Bronchial epithelial cell (primary cell): ENCODE data around the gene FAIM. TPM values are rescaled to one million over a fixed set of nuclear protein-coding genes. Genes with fewer than 3 reads are reported as not detected.

Experiments
- DNase-seq: peaks from one replicate; pipeline ENCODE4 v3.0.0-alpha.2; 2010; ENCODE audit warnings: low read depth
- FAIRE-seq: peaks from 2 replicates; lab custom pipeline; 2011; peaks lifted over from hg19 to GRCh38; lab: Jason Lieb, UNC
- H3K27me3 ChIP-seq: 2 replicates; pipeline ENCODE4 v1.5.1; 2011; ENCODE audit warnings: low read length; ENCODE audit not compliant: control insufficient read depth, insufficient read depth
- H3K36me3 ChIP-seq: 2 replicates; pipeline ENCODE4 v1.5.1; 2011; ENCODE audit warnings: low read length; ENCODE audit not compliant: control insufficient read depth, insufficient read depth
- H3K4me3 ChIP-seq: 2 replicates; pipeline ENCODE4 v1.5.1; 2011; ENCODE audit warnings: mild to moderate bottlenecking, low read depth, low read length, control low read depth
- total RNA-seq: library from RNA; depleted of rRNA; stranded (reverse); fragments of >200 nt; gene quantifications from 2 replicates; pipeline ENCODE4 v1.2.1, GENCODE V29; 2014
- TF ChIP-seq, protein P1 (sequence below): IDR thresholded peaks from 2 replicates; pipeline ENCODE4 v1.5.1; 2011; ENCODE audit warnings: mild to moderate bottlenecking, moderate library complexity, low read length, control low read depth, inconsistent platforms; ENCODE audit not compliant: insufficient read depth, severe bottlenecking

FAIM gene
- total RNA-seq, 1 donor from 2014 or later, result 6.6 TPM

DNA sequence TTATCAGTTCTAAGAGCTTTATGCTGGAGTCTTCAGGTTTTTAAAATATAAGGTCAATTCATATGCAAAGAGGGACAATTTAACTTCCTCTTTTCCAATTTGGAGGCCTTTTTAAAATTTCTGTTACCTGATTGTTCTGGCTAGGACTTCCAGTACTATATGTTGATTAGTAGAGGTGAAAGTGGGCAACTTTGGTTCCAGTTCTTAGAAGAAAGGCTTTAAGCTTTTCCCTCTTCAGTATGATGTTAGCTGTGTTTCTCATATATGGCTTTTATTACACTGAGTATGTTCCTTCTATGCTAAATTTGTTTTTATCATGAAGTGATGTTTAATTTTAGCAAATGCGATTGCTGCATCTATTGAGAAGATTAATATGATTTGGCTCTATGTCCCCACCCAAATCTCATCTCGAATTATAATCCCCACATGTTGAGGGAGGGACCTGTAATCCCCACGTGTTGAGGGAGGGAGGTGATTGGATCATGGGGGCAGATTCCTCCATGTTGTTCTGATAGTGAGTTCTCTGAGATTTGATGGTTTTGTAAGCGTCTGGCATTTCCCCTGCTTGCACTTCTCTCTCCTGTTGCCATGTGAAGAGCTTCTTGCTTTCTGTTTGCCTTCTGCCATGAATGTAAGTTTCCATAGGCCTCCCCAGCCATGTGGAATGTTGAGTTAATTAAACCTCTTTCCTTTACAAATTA lies 33.8 kb downstream of the FAIM start:
- no peaks in the 10 kb centered on the region for H3K27me3 ChIP-seq
- FAIRE-seq (no peak), DNase-seq (no peak)
- H3K36me3 ChIP-seq, result no peaks in the 10 kb centered on the region
- TF ChIP-seq, protein P1, sequence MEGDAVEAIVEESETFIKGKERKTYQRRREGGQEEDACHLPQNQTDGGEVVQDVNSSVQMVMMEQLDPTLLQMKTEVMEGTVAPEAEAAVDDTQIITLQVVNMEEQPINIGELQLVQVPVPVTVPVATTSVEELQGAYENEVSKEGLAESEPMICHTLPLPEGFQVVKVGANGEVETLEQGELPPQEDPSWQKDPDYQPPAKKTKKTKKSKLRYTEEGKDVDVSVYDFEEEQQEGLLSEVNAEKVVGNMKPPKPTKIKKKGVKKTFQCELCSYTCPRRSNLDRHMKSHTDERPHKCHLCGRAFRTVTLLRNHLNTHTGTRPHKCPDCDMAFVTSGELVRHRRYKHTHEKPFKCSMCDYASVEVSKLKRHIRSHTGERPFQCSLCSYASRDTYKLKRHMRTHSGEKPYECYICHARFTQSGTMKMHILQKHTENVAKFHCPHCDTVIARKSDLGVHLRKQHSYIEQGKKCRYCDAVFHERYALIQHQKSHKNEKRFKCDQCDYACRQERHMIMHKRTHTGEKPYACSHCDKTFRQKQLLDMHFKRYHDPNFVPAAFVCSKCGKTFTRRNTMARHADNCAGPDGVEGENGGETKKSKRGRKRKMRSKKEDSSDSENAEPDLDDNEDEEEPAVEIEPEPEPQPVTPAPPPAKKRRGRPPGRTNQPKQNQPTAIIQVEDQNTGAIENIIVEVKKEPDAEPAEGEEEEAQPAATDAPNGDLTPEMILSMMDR, result no peak
- no peak overlapping the region for H3K4me3 ChIP-seq

DNA sequence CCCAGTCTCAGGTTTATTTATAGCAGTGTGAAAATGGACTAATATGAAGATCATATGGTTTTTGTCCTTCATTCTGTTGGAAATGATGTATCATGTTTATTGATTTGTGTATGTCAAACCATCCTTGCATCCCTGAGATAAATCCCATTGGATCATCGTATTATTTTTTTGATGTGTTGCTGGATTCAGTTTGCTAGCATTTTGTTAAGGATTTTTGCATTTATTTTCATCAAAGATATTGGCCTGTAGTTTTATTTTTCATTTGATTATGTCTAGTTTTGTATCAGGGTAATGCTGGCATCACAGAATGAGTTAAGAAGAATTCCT lies 34.3 kb downstream of the FAIM start:
- DNase-seq (no peak), FAIRE-seq (no peak)
- TF ChIP-seq, protein P1, result no peak
- no peak overlapping the region for H3K4me3 ChIP-seq
- no peaks in the 10 kb centered on the region for H3K27me3 ChIP-seq
- no peaks in the 10 kb centered on the region for H3K36me3 ChIP-seq

DNA sequence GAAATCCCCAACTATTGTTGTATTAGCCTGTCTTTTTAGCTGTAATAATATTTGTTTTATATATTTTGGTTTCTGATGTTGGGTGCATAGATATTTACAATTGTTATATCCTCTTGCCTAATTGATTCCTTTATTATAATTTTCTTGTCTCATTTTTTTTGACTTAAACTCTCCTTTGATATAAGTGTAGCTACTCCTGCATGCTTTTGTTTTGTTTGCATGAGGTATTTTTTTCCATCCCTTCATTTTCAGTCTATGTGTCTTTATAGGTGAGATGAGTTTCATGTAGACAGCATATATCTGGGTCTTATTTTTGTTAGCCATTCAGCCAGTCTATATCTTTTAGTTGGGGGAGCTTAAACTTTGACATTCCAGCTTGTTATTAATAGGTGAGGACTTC lies 37.4 kb downstream of the FAIM start:
- Histone ChIP-seq H3K36me3 (peaks cover 6% of the 10 kb centered on the region), H3K4me3 (no peak overlapping the region), H3K27me3 (no peaks in the 10 kb centered on the region)
- DNase-seq (no peak), FAIRE-seq (no peak)
- TF ChIP-seq, protein P1, result no peak

DNA sequence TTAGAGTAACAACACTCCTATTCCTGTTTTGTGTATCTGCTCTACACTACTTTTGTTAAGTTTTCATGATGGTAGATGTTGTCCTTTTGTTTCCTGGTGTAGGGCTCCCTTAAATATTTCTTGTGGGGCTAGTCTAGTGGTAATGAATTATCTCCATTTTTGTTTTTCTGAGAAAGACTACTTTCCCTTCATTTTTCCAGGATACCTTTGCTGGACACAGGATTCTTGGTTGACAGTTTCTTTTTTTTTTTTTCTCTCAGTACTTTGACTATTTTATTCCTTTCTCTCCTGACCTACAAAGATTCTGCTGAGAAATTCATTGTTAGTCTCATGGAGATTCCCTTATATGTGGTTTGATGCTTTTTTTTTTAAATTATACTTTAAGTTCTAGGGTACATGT lies 37.9 kb downstream of the FAIM start:
- TF ChIP-seq, protein P1, result no peak

DNA sequence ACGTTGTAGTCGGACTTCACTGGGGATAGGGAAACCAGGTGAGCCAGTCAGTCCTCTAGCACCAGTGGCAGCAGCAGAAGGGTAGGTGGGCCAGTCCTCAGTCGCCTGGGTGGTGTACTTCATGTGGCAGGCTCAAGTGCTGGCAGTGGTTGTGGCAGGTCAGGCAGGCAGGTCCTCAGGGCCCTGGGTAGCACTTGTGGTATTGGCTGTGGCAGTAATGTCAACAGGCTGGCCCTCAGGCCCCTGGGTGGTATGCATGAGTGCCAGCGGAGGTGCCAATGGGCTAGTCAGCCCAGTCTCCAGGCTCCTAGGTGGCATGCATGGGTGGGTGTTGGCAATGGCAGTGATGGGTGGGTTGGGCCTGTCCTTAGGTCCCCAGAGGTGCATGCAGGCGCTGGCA lies 40.6 kb downstream of the FAIM start:
- Histone ChIP-seq H3K27me3 (no peaks in the 10 kb centered on the region), H3K36me3 (peaks cover 6% of the 10 kb centered on the region), H3K4me3 (no peak overlapping the region)
- TF ChIP-seq, protein P1, result no peak
- DNase-seq, result no peak
- FAIRE-seq, result no peak

More for the DNA sequence above, 37.9 kb downstream of the FAIM start:
- Histone ChIP-seq H3K4me3 (no peak overlapping the region), H3K27me3 (no peaks in the 10 kb centered on the region), H3K36me3 (peaks cover 6% of the 10 kb centered on the region)
- no peak for FAIRE-seq
- DNase-seq, result no peak

DNA sequence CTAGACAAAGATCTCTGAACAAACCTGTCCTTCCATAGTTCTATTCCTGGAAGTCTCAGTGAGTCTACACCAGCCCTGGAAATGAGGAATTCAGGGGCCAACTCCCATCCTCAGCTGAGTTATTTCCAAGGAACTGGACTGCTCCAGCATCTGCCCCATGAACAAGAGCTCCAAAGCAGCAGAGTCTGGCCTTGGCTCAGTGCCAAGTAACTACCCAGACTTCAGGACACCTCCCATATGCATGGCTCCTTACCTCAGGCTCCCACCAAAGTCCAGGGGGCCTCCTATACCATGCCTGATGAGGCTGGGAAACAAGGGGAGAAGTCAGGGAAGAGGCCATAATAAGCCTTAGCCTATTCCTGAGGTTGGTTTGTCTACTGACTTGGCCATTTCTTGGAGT lies 45.0 kb downstream of the FAIM start:
- no peak overlapping the region for H3K4me3 ChIP-seq
- H3K36me3 ChIP-seq, result peaks cover 6% of the 10 kb centered on the region
- no peak for FAIRE-seq

More for the DNA sequence above, 45.0 kb downstream of the FAIM start:
- H3K27me3 ChIP-seq, result no peaks in the 10 kb centered on the region
- DNase-seq, result no peak
- TF ChIP-seq, protein P1, result no peak
